SJCRH30 (cell line): Measurements from ENCODE around the gene TLR6. TPM values are rescaled to one million over a fixed set of nuclear protein-coding genes. Genes with fewer than 3 reads are reported as not detected.

Source experiments
- DNase-seq, 2 experiments: peaks; one replicate each; pipeline ENCODE4 v3.0.0-alpha.2; 2015 to 2020
- H3K27ac ChIP-seq: fragments of 250-450 bp; sonication (Bioruptor Pico); 2 replicates; pipeline ENCODE4 v1.5.1; 2020; ENCODE audit warnings: mild to moderate bottlenecking, moderate library complexity
- H3K27me3 ChIP-seq: fragments of 250-450 bp; sonication (Bioruptor Pico); 2 replicates; pipeline ENCODE4 v1.5.1; 2020; ENCODE audit warnings: mild to moderate bottlenecking, moderate library complexity
- H3K36me3 ChIP-seq: fragments of 250-450 bp; sonication (Bioruptor Pico); 2 replicates; pipeline ENCODE4 v1.5.1; 2020; ENCODE audit warnings: mild to moderate bottlenecking, moderate library complexity
- H3K4me1 ChIP-seq: fragments of 250-450 bp; sonication (Bioruptor Pico); 2 replicates; pipeline ENCODE4 v1.5.1; 2020; ENCODE audit warnings: mild to moderate bottlenecking, moderate library complexity
- H3K4me3 ChIP-seq: fragments of 250-450 bp; sonication (Bioruptor Pico); 2 replicates; pipeline ENCODE4 v1.5.1; 2020; ENCODE audit warnings: mild to moderate bottlenecking, moderate library complexity
- H3K9me3 ChIP-seq: fragments of 250-450 bp; sonication (Bioruptor Pico); replicated peaks from 2 replicates; pipeline ENCODE4 v1.5.1; 2020; ENCODE audit warnings: mild to moderate bottlenecking, moderate library complexity
- total RNA-seq: library from RNA; depleted of rRNA; stranded (reverse); fragments of >200 nt; shearing (Covaris generic); gene quantifications from 2 replicates; pipeline ENCODE4 v1.2.3, GENCODE V29; 2014

Gene TLR6
- total RNA-seq, 1 experiment from 2014 or later: 0.20 TPM

DNA sequence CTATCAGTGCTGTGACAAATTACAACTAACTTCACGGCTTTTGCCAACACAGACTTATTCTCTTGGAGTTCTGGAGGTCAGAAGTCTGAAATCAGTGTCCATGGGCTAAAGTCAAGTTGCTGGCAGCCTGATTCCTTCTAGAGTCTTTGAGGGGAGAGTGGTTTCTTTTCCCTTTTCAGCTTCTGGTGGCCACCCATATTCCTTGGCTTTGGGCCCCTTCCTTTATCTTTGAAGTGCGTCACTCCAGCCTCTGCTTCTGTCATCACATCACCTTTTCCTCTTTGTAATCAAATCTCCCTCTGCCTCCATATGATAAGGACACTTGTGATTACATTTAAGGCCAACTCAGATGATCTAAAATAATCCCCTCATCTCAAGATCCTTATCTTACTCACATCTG, 20.0 kb upstream of the TLR6 start:
- no peaks in the 10 kb centered on the region for H3K27me3 ChIP-seq
- H3K27ac ChIP-seq: no peak overlapping the region
- no peak overlapping the region for H3K4me3 ChIP-seq
- no peak for DNase-seq
- H3K36me3 ChIP-seq: peaks cover 33% of the 10 kb centered on the region
- H3K4me1 ChIP-seq: no peaks in the 10 kb centered on the region
- H3K9me3 ChIP-seq: peaks cover 4% of the 10 kb centered on the region

DNA sequence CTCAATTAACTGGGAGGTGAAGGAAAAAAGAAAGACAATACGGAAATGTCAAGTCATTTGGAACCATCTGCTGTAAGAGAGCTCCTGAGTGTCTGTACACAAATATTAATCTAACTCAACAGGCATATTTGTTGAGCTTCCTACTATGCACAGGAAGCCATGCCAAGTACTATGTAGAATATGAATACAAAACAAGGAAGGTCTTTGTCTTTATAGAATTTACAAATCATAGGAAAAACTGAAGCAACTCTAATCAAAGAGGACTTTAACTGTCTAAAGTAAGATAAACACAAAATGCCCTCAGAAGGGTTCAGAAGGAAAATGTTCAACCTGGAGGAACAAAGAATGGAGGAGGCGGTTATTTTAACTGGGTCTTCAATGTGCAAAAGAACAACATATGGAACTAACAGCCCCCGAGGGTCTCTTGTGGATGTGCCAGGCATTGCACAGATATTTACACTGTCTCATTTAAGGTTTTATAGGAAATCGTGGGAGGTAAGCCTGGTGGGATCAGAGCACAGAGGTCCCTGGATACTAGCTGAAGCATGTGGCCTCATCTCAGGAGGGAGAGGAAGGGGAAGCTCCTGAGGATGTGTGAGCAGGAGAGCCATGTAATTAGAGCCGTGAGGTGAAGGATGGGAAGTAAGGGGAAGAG, 16.8 kb upstream of the TLR6 start:
- no peak for DNase-seq
- Histone ChIP-seq H3K4me3 (no peak overlapping the region), H3K27ac (no peak overlapping the region), H3K4me1 (peaks cover 6% of the 10 kb centered on the region), H3K9me3 (peaks cover 4% of the 10 kb centered on the region), H3K27me3 (no peaks in the 10 kb centered on the region), H3K36me3 (peaks cover 27% of the 10 kb centered on the region)

DNA sequence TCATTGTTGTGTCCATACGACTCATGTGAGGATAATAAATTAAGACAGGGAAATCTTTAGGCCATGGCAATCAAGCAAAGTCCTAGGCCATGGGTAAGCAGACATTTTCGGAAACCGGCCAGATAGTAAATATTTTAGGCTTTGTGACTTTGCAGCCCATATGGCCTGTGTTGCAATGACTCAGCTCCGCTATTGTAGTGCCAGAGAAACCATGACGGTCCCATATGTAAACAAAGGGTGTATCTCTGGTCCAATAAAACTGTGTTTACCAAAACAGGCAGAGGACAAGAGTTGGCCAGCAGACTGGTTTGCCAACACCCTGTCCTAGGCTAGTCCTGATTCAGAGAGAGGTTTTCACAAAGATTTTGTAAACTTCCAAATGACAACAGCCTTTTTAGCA, 16.0 kb upstream of the TLR6 start:
- Histone ChIP-seq H3K27ac (no peak overlapping the region), H3K27me3 (no peaks in the 10 kb centered on the region), H3K4me3 (no peak overlapping the region), H3K36me3 (peaks cover 24% of the 10 kb centered on the region), H3K4me1 (peaks cover 6% of the 10 kb centered on the region), H3K9me3 (peaks cover 4% of the 10 kb centered on the region)
- DNase-seq: no peak

DNA sequence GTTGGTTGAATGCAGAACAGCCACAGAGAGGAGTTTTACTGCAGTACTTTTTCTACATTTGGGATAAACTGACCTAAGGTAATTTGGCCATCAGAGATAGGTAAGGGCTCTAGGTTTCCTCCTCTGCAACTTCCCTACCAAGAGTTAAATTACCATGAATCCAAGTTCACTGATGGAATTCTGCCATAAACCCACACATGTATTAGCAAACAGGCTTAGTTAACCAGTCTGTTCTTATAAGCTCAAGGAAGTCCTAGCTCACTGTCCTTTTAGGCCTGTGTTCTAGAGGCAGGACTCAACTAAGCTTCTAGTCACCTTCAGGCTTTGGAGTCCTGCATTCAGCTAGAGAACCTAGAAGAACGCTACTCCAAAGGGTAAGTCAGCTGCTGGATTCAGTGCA, 15.0 kb upstream of the TLR6 start:
- Histone ChIP-seq H3K27ac (no peak overlapping the region), H3K4me1 (peaks cover 6% of the 10 kb centered on the region)
- no peak for DNase-seq

DNA sequence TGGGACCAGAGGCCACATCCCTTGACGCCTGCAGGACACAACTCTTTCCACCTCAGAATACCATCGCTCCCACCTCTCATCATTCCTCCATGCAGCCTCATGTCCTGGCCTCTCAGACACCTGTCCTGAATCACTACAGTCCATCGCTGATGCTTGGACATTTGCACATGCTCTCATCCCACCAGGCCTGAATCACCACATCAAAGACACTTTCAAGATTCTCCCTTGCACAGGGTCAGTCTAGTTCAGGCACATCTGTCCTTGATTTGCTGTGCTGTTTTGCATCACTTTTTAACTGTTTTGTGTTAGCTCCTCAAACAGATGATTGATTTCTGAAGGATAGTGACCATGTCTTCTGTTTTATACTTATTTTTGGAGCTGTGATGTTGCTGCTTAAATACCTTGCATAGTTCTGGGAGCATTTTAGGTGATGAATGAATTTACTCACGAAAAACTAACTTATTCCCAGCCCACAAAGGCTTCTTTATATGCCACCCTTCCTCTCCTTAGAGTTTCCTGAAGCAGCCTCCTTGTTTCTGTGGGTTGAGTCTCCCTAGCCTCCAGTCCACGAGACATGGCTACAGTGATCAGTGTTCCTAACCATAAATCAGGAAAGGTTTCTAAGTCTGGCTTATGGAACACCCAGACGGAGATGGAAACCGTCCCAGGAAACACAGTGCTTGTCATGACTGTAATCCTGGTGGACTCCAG, 13.6 kb upstream of the TLR6 start:
- no peak overlapping the region for H3K4me3 ChIP-seq

More for the DNA sequence above, 15.0 kb upstream of the TLR6 start:
- Histone ChIP-seq H3K27me3 (no peaks in the 10 kb centered on the region), H3K36me3 (peaks cover 24% of the 10 kb centered on the region), H3K9me3 (peaks cover 4% of the 10 kb centered on the region), H3K4me3 (no peak overlapping the region)

DNA sequence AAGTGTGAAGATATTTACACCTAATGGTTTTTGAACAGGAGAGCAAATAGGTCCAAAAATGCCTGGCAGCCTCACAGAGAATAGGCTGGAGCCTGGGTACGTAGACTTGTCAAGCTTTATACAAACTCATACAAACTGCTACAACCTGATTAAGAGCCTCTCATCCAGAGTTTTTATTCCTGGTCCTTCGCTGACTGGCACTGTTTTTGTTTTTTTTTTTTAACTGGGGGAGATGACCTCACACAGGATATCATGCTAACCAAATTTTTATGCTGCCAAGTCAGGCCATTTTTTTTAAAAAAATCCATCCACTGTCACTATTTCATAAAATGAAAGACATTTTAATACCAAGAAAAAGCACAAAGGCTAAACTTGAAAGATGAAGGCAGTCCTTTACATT, 12.9 kb upstream of the TLR6 start:
- Histone ChIP-seq H3K27ac (no peak overlapping the region), H3K4me3 (no peak overlapping the region), H3K27me3 (no peaks in the 10 kb centered on the region), H3K36me3 (peaks cover 14% of the 10 kb centered on the region; the same call in 1 of the 2 replicates), H3K9me3 (no peaks in the 10 kb centered on the region), H3K4me1 (peaks cover 6% of the 10 kb centered on the region)
- no peak for DNase-seq

More for the DNA sequence above, 13.6 kb upstream of the TLR6 start:
- H3K27me3 ChIP-seq: no peaks in the 10 kb centered on the region
- H3K27ac ChIP-seq: no peak overlapping the region
- DNase-seq: no peak
- peaks cover 6% of the 10 kb centered on the region for H3K4me1 ChIP-seq
- peaks cover under 1% of the 10 kb centered on the region; the same call in 1 of the 2 replicates for H3K9me3 ChIP-seq
- peaks cover 15% of the 10 kb centered on the region for H3K36me3 ChIP-seq

DNA sequence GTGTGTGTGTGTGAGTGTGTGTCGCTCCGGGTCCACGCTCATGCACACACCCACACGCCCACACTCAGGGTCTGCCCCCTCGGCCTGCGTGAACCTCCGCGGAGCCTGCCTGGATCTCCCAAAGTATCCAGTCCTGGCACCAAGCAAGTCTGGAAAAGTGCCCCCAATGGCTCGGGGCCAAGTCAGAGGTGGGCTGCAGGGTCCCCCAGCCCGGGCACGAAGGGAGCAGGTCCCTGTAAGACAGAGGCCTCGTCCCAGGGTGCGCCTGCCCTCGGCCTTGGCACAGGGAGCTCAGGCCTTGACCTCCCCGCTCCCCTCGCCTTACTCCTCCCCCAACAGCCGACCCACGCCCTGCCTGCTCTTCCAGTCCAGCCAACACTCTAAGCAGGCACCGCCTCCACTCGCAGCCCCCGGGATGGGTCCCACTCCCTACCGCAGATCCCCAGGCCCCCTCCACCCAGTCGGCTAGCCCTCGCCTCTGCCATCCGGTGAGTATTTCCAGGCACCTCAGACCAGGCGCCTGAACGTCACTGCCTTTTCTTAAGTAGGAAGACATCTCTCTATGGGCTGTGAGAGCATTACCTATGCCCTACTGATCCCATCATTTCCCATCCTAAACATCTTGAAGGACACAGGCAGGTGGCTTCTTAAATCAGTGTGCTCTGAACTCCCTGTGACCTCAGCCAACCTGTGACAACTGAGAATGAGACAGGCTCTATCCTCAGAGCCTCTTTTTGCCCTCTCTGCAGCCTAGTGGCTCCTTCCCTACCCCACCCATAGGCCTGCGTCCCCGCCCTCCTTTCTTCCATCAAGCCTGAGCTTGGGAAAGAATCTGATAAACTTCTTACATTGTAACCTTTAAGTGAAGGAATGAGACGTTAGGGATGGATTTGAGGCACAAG, 11.7 kb upstream of the TLR6 start:
- peak overlapping the region; percentile 86 for H3K4me3 ChIP-seq
- H3K27me3 ChIP-seq: no peaks in the 10 kb centered on the region
- peak overlapping the region; percentile 87 for H3K27ac ChIP-seq
- peaks cover 6% of the 10 kb centered on the region for H3K4me1 ChIP-seq
- peak; percentile 79 to 94 for DNase-seq
- no peaks in the 10 kb centered on the region for H3K9me3 ChIP-seq
- H3K36me3 ChIP-seq: peaks cover 14% of the 10 kb centered on the region; the same call in 1 of the 2 replicates

DNA sequence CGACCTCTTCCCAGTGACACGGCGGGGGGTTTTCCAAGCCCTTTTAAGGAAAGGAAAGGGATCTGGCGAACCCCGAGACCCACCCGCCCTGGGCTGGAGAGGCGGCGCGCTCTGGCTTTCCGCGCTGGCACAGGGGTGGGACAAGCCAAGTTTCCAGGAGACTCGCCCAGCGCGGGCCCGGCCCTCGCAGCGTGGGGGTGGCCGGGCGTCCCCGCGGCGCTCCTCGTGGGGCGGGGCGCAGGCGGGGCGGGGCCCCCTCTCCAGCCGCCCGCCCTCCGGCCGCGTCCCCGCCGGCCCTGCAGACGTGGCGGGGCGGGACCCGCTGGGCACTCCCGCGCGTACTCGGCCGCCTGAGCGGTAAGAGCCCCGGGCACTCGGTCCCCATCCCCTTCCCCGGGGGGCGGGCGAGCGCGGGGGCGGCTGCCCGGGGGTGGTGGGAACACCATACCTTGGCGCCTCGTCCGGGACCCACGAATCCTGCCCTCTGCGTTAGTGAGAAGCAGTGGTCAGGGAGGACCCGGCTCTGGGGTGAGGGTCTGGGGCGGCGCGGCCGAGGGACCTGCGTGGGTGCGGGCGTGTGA, 11.0 kb upstream of the TLR6 start, which contains the start of gene FAM114A1:
TSS of gene FAM114A1 (plus strand) at position 329 of the 581 bp plus-strand sequence. CDS start 10,273 bp downstream, outside the sequence.
- Histone ChIP-seq H3K27ac (peak within 1 kb of the TSS; percentile 87), H3K4me3 (peak within 1 kb of the TSS; percentile 86), H3K4me1 (peaks cover 6% of the 10 kb centered on the region), H3K27me3 (no peaks in the 10 kb centered on the region), H3K36me3 (peaks cover 14% of the 10 kb centered on the region; the same call in 1 of the 2 replicates), H3K9me3 (no peaks in the 10 kb centered on the region)
- DNase-seq: peak; percentile 90 to 91

DNA sequence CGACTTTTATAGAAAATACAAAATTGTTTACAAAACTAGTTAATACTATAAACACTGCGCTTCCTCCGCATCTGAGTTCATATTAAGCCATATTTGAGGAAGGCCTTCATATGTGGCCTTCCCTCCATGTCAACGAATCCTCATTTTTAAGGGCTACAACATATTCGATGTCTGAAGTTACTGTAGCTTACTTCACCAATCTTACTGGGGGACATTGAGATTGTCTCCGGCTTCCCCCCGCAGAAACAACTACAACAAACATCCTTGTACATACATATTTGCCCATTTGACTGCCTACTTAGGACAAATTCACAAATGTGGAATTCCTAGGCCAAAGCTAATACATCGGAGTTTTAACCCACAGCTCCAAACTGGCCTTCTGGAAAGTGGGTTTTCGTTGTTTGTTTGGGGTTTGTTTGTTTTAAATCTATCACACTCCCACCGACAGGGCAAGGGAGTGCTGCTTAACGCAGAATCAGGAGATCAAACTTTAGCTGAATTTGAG, 10.4 kb upstream of the TLR6 start:
- peak overlapping the region; percentile 75 for H3K27ac ChIP-seq
- no peaks in the 10 kb centered on the region for H3K9me3 ChIP-seq
- H3K27me3 ChIP-seq: no peaks in the 10 kb centered on the region
- peak overlapping the region; percentile 86 for H3K4me3 ChIP-seq
- peaks cover 11% of the 10 kb centered on the region; the same call in 1 of the 2 replicates for H3K36me3 ChIP-seq
- peaks cover 6% of the 10 kb centered on the region for H3K4me1 ChIP-seq
- no peak for DNase-seq

DNA sequence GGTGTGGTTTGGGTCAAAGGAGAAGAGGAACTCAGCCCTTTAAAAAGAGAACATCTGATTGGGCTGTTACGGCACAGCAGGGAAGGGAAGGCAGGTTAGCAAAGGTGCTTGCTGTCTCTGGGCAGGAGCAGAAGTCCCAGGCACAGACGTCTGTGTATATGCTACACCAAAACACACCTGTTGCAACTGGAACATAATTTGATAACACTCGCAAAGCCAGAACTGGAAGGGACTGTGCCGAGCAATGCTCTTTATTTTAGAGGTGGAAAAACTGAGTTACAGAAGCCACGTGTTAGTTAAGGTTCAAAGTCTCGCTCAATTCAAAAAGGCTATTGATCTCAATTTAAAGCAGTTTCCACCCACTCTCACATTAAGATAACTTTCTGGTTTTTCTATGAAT, 8.8 kb upstream of the TLR6 start:
- no peak for DNase-seq
- peaks cover 6% of the 10 kb centered on the region for H3K4me1 ChIP-seq
- H3K36me3 ChIP-seq: peaks cover 4% of the 10 kb centered on the region; the same call in 1 of the 2 replicates
- no peaks in the 10 kb centered on the region for H3K27me3 ChIP-seq
- no peak overlapping the region for H3K27ac ChIP-seq
- no peak overlapping the region for H3K4me3 ChIP-seq
- no peaks in the 10 kb centered on the region for H3K9me3 ChIP-seq

DNA sequence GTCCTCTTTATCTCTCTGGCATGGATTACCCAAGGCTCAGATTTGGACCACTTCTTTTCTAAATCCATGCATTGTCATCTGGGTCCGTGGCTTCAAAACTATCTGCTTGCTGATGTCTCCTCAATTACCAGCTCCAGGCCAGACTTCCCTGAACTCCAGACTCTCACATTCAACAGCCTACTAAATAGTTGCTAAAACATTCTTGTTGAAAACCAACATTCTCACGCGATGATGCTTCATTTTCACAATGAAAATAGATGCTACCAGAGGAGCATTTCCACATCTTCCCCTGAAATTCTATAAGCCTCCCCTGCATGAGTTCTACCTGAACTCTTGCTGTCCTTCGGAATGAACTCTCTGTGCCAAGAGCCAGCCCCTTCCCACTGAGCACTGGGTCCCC, 5.2 kb upstream of the TLR6 start:
- H3K27ac ChIP-seq: no peak overlapping the region
- no peak for DNase-seq
- H3K4me3 ChIP-seq: no peak overlapping the region
- no peaks in the 10 kb centered on the region for H3K36me3 ChIP-seq
- no peaks in the 10 kb centered on the region for H3K9me3 ChIP-seq
- H3K27me3 ChIP-seq: no peaks in the 10 kb centered on the region
- H3K4me1 ChIP-seq: peaks cover 12% of the 10 kb centered on the region

DNA sequence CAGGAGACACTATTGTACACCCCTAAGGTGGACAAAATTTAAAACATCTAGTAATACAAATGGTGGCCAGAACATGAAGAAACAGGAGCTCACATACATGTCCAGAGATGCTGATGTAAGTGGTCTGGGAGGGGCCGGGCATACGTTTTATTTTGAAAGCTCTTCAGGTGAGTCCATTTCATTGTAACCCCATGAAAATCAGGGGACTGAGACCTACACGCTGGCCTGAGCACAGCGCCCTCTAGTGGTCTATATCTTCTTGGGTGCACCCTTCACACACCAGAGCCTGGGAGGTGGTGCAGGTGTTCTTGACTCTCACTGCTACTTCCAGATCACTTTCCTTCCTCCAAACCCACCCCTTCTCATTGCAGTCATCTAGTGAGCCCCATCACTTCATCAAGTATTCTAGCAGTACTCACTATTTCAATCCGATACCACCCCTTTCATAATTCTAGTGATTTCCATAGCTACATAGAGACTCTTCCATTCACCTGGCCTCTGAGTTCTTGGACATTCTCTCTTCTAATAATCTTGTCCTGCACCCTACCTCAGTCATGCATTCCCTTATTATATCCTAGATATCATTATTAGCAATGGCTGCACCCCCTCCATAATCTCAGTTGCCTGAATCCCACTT, 4.3 kb upstream of the TLR6 start:
- Histone ChIP-seq H3K4me1 (peaks cover 12% of the 10 kb centered on the region), H3K4me3 (no peak overlapping the region), H3K27me3 (no peaks in the 10 kb centered on the region), H3K36me3 (no peaks in the 10 kb centered on the region), H3K27ac (no peak overlapping the region), H3K9me3 (no peaks in the 10 kb centered on the region)
- DNase-seq: peak; percentile 58 to 77

DNA sequence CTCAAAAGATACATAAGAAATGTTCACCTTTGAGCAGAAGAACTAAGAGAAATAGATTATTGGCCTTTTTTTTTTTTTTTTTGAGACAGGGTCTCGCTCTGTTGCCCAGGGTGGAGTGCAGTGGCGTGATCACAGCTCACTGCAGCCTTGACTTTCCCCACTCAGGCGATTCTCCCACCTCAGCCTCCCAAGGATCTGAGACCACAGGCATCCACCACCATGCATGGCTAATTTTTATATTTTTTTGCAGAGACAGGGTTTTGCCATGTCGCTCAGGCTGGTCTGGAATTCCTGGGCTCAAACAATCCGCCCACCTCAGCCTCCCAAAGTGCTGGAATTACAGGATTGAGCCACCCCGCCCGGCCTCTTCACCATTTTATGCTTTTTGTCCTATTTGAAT, 2.9 kb upstream of the TLR6 start:
- Histone ChIP-seq H3K27ac (peak overlapping the region; percentile 16; the same call in 1 of the 2 replicates), H3K36me3 (no peaks in the 10 kb centered on the region), H3K4me1 (peaks cover 15% of the 10 kb centered on the region), H3K4me3 (no peak overlapping the region), H3K9me3 (no peaks in the 10 kb centered on the region), H3K27me3 (no peaks in the 10 kb centered on the region)
- peak; percentile 24 to 45 for DNase-seq

DNA sequence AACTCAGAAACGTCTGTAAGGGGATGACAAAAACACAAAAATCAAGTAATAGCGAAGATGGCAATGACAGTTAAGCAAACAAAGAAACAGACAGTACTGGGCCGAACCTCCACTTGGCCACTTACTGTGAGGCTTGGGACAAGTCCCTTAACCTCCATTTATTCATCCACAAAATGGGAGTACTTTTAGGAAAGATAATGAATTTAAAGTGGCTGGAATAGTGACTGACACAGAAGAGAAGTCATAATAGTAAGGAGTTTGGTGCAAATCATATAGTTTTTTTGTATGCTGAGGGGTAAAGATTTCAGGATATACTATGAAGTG, 1.4 kb upstream of the TLR6 start:
- Histone ChIP-seq H3K36me3 (no peaks in the 10 kb centered on the region), H3K27me3 (no peaks in the 10 kb centered on the region), H3K4me3 (no peak overlapping the region), H3K9me3 (no peaks in the 10 kb centered on the region), H3K4me1 (peaks cover 15% of the 10 kb centered on the region), H3K27ac (no peak overlapping the region)
- DNase-seq: no peak
